EL (cell line): ENCODE results near the gene CAVIN1.
"Not testable (repeated sequence)": the region's sequence is repeated elsewhere in the genome, so short reads cannot be mapped to it uniquely, and the experiment has no call there.

Source experiments
- DNase-seq: peaks from one replicate; pipeline ENCODE4 v3.0.0-alpha.2; 2016

The CAVIN1 gene

DNA sequence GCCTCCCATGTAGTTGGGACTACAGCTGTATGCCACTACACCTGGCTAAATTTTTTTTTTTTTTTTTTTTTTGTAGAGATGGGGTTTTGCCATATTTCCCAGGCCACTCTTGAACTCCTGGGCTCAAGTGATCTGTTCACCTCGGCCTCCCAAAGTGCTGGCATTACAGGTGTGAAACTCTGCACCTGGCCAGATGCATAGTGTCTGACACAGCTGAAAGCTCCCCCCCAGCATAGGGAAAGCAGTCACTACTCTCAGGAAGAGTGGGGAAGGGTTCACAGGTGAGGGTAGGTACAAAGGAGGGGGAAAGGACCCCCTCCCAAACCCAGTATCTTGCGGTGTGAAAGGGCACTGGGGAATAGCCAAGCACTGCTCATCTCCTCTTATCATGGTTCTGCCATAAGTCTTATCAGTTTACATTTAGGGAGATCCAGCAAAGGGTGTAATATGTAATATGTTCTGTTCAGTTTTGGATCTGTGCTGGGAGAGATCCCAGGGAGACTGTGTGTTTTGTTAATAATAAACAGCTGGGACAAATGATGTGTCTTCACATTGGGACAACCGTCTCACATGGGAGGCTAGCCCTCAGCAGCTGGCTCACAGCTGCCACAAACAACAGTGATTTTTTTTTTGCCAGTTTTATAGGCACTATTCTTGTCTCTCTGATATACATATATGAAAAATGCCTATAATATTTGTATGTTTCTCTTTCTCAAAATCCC lies 6.8 kb upstream of the CAVIN1 start:
- no peak for DNase-seq

DNA sequence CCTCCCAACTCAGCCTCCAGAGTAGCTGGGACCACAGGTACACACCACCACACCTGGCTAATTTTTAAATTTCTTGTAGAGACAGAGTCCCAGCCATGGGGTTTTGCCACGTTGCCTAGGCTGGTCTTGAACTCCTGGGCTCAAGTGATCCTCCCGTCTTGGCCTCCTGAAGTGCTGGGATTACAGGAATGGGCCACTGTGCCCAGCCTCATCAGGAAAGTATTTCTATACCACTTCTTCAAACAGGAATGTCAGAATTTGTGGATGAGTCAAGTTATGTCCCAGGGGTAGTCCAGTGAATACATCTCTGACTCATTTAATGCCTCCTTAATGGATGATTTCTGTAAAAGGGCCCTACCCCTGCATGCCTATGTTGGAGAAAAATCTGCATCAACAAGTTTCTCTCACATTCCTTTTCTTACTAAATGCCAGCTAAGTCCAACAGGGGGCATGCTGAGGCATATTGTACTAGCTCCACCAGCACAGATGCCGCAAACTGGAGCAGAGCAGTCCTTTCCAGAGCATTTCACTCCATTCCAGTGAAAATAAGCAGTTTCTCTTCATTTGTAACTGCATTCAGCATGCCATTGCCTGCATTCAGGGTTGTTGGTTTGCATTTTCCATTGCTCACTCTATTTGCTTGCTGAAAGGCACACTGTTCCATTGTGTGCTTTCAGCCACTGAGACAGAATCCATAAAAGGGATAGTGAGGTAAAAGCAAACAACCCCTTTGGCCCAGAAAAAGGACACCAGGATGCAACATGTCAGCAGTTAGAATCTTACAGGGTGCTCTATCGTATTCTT lies 5.3 kb upstream of the CAVIN1 start:
- DNase-seq, result peak; percentile 99

DNA sequence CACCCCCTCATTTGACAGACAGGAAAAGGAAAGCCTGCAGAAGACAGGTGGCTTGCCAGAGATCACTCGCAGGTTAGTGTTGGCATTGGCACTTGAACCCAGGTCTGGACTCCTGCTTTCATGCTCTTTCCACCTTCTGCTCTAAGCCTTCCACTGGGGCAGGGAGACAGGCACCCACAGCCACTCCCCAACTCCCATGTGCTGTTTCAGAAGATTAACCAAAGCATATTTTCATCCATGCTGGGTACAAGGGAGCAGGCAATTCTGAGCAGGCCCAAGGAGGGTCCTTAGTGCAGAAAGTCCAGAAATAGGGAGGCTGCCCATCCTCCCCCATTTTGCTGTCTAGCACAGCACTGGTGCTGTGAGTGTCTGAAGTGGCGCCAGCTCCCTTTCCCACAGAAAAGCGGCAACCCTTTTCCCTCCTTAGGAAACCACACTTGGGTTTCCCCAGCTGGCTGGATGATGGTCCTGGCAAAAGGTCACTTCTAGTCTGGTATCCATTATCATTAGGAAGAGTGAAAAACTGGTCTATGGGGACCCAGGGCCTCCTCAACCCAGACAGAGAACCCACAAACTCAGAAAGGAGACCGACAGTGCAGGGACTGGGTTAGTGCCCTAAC lies 2.0 kb upstream of the CAVIN1 start:
- no peak for DNase-seq

DNA sequence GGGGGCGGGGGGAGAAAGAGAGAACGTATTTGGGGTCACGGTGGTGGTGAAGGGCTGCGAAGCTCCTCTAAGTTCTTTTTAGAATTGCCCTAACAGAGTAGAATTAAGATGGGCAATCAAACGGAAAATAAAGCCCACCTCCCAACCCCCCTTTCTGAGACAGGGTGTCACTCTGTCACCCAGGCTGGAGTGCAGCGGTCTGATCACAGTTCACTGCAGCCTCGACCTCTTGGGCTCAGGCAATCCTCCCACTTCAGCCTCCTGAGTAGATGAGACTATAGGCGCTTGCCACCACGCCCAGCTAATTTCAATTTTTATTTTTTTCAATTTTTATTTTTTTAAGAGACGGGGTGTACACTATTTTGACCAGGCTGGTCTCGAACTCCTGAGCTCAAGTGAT lies 710 bp upstream of the CAVIN1 start:
- no peak for DNase-seq

DNA sequence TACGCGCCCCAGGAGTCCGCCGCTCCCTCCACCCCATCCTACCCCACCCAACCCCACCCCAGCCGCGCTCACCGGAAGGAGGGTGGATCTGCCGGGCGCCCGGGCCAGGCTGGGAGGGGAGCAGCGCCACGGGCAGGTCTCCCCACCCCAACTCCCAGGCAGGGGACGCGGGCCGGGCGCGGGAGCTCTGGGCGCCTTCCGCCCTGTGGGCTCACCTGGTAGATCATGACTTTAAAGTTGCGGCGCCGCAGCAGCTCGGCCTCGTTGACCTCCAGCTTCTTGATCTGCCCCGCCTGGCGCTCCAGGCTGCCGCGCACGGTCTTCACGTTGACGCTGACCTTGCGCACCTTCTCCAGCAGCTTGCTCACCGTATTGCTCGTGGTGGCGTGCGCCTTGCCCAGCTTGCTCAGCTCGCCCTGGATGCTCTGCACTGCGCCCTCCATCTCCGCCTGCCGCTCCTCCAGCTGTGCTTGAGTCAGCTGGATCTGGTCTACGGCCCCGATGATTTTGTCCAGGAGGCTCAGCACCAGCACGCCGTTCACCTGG lies 571 bp downstream of the CAVIN1 start:
- no peak for DNase-seq

DNA sequence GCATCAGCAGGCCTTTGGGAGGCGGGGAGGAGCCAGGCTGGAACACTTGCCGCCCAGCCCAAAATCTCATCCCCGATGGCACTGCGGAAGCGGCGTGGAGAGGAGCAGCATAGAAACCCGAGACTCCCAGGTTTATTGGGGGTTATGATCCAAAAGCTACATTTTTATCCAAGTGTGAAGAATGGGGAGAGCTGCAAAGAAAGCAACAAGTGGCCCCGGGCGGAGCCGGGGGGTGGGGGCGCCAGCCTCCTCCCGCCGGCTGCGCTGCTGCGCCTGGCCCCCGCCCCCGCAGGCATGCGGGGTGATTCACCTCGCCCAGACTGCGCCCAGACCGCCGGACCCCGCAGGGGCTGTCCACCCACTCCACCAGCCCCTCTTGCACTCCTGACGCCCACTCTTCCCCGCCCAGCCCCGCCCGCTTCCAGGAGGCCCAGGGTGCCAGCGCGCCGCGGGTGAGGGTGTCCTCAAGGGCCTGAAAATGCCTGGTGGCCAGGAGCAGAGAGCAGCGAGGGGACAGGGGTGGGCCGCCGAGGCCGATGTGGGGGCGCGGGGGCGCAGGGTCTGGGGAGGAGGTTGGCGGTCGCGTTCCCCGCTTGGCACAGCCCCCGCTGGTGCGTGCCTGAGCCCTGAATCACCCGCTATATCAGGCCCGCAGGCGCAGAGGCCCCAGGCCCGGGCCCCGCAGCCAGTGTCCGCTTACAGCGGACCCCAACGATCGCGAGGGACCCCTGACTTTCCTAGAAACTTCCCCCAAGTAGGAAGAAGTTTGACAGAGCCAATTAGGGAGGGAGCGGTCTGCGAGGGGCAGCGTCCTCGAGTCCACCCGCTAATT lies 1.3 kb downstream of the CAVIN1 start:
- DNase-seq, result peak; percentile 94

DNA sequence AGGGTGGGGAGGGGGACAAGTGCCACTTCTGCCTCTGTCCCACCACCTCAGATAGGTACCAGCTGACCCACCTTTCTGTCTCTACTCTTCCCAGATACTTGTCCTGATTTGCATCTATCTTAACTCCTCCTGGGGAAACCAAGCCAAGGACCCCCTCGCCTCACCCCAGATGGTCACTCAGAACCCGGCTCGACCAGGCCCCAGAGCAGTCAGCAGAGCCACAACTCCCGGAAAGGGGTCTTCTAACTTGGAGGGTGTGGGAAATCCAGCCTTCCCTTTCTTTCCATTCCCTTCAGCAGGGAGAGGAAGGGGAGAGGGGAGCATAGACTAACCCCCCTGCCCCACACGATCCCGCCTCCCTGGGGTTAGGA lies 1.9 kb downstream of the CAVIN1 start:
- no peak for DNase-seq

DNA sequence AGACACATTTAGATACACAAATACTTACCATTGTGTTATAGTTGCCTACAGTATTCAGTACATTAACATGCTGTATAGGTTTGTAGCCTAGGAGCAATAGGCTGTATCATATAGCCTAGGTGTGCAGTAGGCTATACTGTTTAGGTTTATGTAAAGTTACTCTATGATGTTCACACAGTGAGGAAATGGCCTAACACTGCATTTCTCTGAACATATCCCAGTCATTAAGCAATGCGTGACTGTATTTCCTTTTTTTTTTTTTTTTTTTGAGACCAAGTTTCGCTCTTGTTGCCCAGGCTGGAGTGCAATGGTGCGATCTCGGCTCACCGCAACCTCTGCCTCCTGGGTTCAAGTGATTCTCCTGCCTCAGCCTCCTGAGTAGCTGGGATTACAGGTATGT lies 5.1 kb downstream of the CAVIN1 start:
- not testable (repeated sequence) for DNase-seq

DNA sequence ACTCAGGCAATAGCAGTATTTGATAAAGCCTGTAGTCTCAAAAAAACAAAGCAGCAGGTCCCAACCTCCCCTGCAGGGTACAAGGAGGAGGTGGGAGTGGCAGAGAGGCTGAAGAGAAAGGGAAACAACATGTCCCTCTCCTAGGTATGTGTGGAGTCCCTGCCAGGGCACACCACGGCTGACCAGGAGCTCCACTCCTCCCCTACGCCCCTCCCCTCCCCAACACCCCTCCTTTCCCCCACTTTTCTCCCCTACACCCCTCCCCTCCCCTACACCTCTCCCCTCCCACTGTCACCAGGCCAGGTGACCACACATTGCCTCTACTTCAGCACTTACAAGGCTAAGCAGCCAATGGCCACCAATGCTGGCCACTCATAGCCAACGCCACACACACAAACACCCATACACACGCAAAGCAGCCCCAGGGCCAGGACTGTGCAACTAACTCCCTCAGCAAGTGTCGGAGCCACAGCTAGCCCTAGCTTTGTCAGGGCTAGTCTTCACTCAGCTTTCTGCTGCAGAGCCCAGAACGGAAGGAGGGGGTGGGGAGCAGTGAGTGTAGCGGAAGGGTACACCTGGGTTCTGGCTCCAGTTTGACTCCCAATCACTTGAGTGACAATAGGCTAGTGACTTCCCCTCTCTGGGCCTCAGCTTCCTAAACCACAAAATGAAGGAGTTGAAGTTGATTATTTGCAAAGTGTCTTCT lies 8.2 kb downstream of the CAVIN1 start:
- DNase-seq, result no peak

DNA sequence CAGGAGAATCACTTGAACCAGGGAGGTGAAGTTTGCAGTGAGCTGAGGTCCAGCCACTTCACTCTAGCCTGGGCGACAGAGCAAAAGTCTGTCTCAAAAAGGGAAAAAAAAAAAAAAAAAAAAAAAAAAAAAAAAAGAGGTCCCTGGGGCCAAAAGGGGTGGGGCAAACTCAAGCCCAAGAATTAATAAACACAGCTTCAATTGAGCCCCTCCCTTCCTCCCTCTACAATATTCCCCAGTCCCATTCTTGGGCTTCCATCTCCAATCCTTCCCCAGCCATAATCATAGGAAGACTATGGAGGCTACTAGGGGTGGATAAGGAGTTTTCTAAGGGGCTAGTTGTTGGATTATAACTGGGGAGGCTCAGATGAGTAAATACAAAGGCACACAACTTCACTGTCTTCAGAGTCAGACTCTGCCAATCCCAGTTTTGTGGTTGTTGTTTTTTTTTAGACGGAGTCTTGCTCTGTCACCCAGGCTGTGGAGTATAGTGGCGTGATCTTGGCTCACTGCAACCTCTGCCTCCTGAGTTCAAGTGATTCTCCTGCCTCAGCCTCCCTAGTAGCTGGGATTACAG lies 9.5 kb downstream of the CAVIN1 start:
- no peak for DNase-seq

DNA sequence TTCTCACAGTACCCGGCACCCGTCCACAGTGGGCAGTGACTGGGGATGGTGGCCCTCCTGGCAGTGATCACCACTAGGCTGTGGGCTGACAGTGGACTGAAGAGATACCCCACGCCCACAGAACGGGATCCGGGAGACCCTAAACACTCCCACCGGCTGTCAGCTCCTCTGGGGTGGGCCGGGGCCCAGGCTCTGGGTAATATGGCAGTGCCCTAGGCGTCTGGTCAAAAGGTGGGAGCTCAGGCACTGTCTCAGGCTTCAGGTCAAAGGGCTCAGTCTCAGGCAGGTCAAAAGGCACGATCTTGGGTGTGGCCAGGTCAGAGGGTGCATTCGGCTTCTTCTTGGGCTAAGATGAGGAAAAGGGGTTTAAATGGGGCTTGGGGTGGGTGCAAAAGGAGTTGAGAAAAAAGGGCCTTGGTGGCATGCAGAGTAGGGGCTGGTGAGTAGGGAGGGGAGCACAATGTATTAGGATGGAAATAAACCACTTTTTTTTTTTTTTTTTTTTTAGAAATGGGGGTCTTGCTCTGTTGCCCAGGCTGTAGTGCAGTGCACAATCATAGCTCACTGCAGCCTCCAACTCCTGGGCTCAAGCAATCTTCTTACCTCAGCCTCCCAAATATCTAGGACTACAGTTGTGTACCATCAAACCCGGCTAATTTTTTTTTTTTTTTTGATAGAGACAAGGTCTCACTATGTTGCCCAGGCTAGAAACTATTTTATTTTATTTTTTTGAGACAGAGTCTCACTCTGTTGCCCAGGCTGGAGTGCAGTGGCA lies 11.0 kb downstream of the CAVIN1 start:
- DNase-seq, result no peak

DNA sequence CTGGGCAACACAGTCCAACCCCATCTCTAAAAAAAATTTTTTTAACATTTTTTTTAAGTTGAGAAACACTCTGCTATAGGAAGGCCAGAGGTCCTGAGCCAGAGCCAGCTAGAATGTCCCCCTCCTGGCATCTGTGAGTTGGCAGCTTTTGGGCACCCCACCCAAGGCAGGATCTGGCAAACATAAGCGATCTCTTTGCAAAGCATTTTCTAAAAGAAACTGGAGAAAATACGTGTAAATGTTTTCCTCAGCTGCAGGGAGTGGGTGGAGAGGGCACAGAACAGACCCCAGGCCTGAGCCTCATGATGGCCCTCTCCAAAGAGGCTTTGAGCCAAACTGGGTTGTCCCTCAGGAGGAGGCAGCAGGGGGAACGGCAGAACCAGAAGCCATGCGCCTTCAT lies 11.7 kb downstream of the CAVIN1 start:
- no peak for DNase-seq

DNA sequence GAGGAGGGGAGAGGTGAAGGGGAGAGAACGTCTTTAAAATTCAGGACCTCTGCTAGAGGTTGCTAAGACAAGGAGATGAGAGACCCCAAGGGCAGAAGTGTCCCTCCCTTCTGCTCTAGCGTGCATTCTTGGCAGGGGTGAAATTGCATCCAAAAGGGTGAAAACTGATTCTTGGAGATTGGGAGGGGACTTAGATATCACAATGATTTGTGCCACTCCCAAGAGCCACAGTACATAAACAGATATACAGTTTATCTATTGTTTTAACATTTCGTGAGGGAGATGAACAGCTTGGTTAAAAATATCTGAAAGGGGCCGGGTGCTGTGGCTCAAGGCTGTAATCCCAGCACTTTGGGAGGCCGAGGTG lies 12.8 kb downstream of the CAVIN1 start:
- no peak for DNase-seq

DNA sequence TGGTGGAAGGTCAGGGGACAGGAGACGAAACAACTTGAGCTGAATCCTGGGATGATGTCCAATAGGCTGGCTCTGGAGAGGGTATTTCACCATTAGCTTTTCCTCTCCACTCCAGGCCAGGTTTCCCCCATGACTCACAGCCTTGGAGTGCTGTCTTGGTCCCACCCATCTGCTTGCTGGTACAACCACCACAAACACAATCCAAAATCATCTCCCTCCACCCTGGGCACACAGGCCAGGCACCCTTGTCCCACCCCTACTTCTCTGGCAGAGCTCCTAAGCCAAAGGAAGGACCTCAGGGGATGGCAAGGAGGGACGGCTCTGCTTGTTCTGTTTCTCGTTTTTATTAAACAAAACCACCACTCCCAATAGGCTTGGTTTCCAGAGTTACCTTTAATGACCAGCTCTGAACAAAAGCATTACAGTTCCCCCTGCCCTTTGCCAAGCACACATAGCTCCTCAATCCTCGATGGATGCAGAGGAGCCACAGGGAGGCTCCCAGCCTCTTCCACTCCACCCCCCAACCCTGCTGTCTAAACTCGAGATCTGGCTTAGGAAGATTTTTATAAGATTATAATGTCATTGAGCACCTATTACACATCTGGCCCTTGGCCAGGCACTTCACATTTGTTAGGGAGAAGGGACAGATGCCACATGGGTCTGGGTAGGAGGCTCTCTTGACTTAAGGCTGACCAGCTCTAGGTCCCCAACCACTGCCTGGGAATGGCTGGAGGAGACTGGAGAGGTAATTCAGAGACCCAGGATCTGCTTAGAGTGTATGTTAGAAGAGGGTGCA lies 13.3 kb downstream of the CAVIN1 start:
- peak; percentile 95 for DNase-seq

DNA sequence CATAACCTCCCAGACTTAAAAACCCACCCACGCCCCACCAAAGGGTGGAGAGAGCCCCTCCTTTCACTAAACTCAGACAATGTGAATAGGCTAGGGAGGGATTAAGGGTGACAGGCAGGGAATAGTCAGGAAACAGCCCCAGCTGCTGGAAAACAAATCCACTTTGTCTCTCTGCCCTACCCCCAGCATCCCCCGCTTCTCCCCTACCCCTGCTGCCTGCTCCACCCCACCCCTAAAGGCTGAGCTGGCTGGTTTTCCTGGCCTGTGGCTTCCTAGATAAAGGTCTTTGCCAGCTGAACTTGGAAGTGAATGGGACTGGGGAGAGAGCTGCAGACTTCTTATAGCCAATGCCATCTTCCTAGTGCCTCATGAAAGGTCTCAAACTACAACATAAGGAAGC lies 15.0 kb downstream of the CAVIN1 start:
- no peak for DNase-seq

DNA sequence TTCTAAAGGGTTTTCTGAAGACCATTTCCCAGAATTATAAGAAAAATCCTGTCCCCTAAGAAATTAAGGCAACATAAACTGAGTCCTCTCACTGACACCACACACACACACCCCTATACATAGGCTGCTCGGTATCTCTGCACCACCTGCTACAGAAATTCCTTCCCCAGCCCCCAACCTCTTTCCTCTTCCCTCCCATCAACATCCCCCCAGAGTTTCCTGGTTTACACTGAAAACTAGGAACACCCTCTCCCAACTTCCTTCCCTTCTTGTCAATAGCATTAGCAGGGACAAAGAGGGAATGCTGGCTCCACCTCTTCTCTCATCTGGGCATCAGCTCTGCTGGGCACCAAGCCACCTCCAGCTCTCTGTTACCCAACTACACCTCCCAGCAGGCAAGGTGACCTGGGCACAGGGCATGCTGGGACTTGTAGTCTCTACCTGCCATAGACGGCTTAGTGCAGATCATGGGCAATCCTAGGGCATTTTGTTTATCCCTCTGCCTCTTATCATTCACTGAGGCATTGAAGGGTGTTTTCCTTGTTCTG lies 15.7 kb downstream of the CAVIN1 start:
- peak; percentile 65 for DNase-seq

DNA sequence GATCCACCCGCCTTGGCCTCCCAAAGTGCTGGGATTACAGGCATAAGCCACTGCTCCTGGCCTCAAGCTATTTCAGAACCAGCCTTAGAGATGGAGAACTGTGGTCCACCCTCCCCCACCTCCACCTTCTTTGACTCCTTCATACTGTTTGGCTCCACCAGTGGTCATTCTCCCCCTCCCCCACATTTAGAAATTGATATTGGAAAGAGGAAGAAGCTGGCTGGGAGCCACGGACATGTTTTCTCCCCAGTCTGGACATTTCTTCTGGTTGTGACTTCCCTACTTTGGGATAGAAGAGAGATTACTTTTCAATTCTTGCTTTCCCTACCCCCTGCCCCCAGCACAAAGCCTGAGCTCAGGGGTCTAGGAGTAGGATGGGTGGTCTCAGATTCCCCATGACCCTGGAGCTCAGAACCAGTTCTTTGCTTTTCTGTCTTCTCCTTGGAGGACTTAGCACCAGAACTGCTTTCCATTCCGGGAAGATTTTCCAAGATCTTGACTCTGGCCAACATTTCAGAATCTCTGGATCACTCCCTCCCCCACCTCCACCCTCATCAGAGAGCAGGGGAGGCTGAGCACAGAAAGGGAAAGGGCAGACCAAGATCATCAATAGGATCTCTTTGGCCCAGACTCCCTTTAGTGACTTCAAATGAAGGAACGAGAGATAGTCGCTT lies 16.3 kb downstream of the CAVIN1 start:
- no peak for DNase-seq

DNA sequence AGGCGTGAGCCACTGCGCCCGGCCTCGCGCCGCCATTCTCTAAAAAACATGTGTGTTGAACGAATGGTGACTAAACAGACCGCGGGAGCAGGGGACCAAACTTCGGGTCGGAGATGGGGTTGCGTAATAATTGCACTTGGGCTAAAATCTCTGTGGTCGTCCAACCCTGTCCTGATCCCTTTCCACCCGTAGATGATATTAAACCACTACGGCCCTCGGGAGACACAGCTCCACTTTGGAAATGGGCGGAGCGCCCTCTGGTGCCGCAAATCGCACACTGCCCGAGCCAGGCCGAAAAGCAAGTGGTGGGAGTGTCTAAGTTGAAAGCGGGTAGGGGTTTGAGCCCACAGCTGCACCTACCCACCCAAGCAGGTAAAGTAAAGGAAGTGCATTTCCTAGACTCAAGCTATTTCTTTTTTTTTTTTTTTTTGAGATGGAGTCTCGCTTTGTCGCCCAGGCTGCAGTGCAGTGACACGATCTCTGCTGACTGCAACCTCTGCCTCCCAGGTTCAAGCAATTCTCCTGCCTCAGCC lies 17.0 kb downstream of the CAVIN1 start:
- DNase-seq, result peak; percentile 60

DNA sequence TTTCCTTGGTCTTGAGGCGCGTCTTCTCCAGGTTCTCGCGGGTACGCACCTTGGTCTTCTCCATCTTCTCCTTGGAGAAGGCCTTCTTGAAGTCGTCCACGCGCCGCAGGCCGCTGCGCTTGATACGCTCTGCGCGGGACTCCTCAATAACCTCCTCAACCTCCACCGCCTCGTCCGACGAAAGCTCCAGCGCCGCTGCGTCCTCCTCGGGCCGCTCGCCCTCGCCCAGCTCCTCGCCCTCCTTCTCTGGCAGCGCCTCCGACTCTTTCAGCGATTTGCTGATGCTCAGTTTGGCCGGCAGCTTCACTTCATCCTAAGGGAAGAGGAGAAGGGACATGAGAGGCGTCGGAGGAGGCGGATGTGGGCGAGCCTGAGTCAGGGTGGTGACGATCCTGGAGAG lies 18.0 kb downstream of the CAVIN1 start:
- DNase-seq, result no peak
